Activated CD4-positive, alpha-beta T cell treated with anti-CD3 and anti-CD28 coated beads, Interleukin-2, amount 50 U/mL, for 48 hours (primary cell): ENCODE data around the gene EDDM3A.
A peak's percentile ranks its signal among the peaks of the same experiment; 100 is the strongest.
"Not testable (repeated sequence)": the region's sequence is repeated elsewhere in the genome, so short reads cannot be mapped to it uniquely, and the experiment has no call there.

Source experiments
- DNase-seq, 2 experiments: peaks; one replicate each; pipeline ENCODE4 v3.0.0-alpha.2; 2020

The EDDM3A gene, protein sequence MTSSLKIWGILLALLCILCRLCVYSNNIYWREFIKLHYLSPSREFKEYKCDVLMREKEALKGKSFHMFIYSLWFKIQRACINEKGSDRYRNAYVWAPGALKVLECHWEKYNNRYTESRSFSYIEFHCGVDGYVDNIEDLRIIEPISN

DNA sequence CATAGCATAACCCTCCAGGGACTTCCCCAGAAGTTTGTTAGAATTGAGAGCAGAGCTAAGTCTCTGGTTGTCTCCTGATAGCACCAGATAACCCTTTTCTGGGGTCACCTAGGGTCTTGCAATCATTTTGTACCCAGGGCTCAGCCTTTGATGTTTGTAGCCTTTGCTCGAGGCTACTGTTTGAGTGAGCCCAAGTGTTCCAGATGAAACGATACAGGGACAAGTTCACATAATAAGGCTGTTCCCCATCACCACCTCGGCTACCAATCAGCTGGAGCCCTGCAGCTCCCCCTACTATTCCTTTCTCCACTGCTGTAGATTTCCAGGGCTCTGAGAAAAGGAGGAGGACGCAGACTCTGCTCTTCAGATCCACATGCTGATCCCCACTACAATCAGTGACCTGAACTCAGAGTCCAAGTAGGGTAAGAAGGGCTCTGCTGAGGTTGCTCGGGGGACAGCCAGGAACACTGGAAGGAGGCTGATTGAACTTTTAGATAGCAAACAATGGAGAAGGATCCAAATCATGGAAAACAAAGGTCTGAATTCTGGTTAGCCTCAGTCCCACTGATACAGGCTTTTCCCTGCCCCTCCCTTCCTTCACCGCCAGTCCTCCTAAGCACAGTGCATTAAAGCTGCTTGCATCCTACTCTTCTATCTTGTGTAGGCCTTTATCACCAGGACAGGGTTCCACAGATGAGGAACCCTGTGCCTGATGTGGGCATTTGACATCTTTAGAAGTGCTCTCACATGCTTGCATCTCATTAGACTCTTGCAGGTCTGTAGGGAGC is at the start of gene EDDM3A:
Gene EDDM3A (plus strand): TSS at position 317 of the 788 bp plus-strand sequence. CDS start 1,694 bp downstream, outside the sequence.
- DNase-seq: no peak

DNA sequence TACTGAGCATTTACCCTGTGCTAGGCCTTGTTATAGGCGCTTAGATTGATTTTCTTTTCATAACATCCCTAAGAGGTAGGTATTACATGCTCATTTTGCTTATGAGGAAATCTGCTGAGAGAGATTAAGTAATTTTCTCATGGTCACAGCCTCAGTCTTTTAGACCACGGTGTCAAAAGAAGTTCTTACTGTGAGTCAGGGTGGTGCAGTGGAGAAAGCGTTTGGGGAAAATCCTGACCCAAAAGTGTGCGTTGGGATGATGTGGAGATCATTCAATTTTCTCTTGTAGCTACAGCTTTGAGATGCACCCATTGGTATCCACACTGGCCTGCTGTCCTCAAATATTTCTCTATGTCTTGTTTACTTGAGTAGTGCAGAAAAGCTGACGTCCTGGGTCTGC is 48.9 kb upstream of the EDDM3A start:
- no peak for DNase-seq

- DNase-seq: peak; percentile 63 to 74
Observed at GRCh38 chr14:20697273-20698017, 48.2 kb upstream of the EDDM3A start.

GRCh38 chr14:20698018-20698329 is 47.7 kb upstream of the EDDM3A start:
- no peak for DNase-seq

DNA sequence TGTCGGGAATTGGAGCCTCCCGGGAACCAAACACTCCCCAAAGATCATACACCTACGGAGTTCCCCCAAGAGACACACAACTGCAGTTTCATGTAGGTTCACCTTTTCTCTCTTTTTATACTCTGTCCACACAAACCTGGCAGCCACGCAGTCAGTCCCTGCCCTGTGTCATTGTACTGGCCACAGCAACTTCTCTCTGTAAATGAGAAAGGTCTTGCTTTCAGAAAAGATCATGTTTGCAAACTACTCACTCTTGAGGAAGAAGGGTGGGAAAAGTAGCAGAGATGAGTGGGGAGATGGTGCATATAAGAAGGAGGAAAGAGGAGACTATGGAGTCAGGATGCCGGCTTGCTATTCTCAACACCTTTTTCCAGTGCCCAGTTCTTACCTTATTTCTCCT is 46.8 kb upstream of the EDDM3A start:
- DNase-seq: no peak

- no peak for DNase-seq
Observed at GRCh38 chr14:20699931-20700330, 45.8 kb upstream of the EDDM3A start.

GRCh38 chr14:20700965-20701364 is 44.7 kb upstream of the EDDM3A start:
- DNase-seq: not testable (repeated sequence)

DNA sequence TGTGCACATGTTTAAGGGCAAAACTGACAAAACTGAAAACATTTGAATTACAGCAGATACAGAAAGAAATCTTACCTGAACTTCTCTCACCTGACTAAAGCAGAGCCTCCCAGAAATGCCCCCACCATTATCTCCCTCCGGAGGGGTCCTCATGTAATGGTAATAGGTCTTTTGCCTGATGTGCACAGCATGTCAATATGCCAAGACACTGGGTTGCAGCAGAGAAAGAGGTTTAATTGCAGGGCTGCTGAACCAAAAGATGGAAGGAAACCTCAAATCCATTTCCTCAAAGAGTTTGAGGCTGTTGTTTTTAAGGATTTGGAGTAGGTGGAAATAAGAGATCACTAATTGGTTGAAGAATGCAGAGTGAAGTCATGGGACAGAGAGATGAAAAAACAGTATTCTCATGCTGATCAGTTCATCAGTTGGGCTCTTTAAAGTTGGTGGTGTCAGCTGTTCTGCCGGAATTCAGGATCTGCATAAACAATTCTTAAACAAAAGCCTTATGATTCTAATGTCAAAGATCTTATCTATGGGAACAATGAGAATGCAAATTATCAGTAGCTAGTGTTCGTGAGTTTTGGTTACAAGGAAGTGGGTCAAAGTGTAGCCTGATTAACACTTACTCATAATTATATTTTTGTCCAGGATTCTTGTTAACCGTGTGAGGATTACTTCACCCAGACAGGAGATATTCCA is 38.9 kb upstream of the EDDM3A start:
- no peak for DNase-seq

- DNase-seq: no peak
Observed at GRCh38 chr14:20707622-20708021, 38.1 kb upstream of the EDDM3A start.

- DNase-seq: no peak
Observed at GRCh38 chr14:20711261-20711660, 34.4 kb upstream of the EDDM3A start.

- no peak for DNase-seq
Observed at GRCh38 chr14:20711685-20712084, 34.0 kb upstream of the EDDM3A start.

DNA sequence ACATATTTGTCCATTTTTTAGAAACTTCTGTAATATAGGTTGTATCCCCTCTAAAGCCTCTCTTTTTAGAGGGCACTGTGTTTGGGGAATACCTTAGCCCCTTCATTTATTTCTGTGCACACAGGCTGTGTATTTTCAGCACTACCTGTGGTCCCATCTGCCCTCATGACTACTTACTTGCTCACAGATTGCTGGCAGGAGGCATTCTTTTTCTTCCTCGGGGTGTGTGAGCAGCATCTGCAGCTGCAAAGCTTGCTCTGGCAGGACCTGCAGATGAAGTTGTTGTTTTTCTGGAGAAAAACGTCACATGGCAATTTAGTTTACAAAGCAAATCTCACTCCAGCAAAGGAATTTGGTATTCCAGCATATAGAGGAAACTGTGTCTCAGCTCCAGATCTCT is 32.8 kb upstream of the EDDM3A start:
- DNase-seq: no peak

DNA sequence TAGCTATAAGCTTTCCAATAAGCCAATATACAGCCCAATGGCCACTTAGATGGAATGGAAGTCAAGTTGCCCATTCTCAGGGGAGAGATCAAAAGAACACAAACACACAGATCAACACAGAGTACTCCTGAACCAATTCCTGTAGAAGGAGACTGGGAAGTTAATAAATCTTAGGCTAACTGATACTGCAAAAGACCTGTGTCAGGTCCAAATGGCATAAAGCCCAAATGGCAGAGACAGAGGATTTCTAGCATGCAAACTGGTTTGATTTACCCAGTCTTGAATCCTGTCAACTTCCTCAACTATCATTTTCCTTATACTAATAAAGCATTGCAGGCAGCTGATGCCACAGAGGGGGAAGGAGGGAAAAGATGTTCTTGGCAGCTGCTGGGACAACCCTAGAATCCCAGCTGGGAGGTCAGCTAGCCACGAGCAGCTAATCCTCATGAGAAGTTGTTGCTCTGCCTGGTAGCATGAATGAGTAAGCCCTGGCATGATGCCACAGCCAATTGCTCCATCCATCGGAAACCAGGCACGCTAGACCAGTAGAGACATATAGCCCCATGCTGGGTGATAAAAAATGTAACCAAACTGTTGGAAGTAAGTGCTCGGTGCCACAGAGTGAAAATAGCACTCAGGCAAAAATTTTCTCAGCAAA is 31.0 kb upstream of the EDDM3A start:
- no peak for DNase-seq

DNA sequence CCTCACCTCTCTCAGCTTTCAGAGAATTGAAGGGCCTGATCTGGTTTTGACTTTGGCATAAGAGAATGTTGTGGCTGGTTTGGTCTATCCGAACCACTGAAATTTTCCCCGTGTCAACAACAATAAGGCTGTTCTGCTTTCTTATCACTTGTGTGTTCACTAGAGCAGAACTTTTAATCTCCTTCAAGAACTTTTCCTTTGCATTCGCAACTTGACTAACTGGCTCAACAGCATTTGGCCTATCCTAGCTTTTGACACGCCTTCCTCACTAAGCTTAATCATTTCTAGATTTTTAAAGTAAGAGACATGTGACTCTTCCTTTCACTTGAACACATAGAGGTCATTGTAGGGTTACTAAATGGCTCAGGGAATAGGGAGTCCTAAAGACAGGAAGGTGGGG is 25.9 kb upstream of the EDDM3A start:
- no peak for DNase-seq

DNA sequence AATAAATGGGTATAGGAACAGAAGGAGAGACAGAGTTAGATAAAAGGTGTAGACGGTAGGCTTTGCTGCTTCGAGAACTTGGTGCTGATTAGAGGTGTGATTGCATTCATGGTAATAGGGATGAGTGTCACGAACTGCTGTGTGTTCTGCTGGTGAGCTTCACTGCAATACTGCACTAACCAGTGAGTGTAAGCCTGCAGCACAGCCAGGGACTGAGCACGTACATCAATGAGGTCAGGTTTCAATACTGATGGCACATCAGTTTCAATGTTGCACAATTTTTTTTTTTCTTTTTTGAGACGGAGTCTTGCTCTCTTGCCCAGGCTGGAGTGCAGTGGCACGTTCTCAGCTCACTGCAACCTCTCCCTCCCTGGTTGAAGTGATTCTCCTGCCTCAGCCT is 24.9 kb upstream of the EDDM3A start:
- DNase-seq: no peak

DNA sequence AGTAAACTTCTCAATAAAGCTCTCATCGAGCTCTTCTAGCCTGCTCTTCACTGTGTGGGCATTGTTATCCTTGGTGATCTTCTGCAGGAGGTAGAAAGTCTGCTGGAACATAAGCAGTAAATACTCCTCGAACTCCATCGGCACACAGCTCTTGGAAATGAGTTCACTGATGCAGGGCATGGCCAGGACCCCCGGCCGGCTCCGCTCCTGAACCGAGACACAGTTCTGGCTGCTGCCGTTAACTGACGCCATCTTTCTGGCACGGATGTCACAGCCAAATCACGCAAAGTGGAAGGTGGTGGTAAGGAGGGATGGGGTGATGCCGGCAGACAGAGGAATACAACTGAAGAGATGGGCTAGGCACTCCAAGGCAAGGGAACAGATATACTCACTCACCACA is 23.7 kb upstream of the EDDM3A start:
- no peak for DNase-seq

GRCh38 chr14:20723488-20723887 is 22.2 kb upstream of the EDDM3A start:
- DNase-seq: no peak

DNA sequence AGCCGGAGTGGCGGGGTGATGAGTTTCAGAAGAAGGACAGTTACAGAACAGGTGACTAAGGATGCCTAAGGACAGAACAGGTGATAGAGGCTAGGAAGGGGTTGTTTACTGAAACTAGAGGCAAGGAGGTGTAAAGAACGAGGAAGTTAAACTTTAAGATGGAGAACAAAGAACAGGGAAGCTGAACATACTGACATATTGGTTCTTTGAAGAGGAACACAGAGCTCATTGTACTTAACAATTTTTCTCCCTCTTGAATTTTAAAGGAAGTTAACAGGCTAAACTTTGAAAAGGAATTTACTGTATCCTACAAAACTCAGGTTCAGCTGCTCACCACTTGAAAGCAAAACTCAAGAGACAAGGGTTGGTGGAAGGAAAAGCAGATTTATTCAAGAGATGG is 19.6 kb upstream of the EDDM3A start:
- not testable (repeated sequence) for DNase-seq

DNA sequence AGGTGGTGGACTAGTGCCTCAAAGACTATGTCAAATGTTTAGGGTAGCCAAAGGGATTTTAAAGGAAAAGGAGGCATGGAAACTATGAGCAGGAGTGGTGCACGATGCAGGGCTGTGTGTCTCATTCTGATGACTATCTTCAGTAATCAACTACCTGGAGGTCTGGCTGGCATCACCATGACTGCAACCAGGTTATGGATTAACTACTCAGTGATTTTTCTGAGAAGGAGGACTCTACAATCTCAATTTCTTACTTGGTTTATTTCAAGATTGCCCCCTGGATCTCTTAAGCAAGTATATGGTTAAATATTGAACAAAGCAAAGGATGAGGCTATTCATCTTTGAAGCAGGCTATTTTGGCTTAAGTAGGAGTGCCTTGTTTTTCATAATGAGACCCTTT is 19.2 kb upstream of the EDDM3A start:
- no peak for DNase-seq

DNA sequence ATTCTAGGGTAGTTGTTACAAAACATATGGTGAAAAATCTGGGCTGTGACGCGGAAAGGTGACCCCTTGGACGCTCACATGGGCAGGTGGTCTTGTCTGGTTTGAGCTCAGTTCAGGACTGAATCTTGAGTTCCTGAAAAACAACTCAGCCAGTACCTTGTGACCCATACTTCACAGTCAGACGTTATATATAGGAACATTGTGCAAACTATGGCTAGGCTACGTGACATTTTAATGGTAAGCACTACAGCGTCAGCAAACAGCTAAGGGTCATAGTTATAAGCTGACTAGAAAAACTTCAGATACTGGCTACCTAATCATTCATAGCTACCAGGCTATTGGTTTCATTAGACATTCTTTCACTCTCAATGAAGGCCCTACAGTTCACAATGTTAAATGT is 14.8 kb upstream of the EDDM3A start:
- no peak for DNase-seq

GRCh38 chr14:20732477-20732876 is 13.2 kb upstream of the EDDM3A start:
- DNase-seq: no peak

GRCh38 chr14:20732979-20733635 is 12.6 kb upstream of the EDDM3A start:
- DNase-seq: no peak
